HCT116 (cell line): ENCODE measurements around the gene ALK.

Experiments
- CEBPB ChIP-seq: IDR thresholded peaks from 2 replicates; pipeline ENCODE4 v1.6.1; 2012; ENCODE audit warnings: low read depth
- EZH2 ChIP-seq: fragments of 200-600 bp; sonication (generic); IDR thresholded peaks from 2 replicates; pipeline ENCODE4 v1.6.1; 2017; ENCODE audit warnings: antibody characterized with exemption, mixed run types
- JUND ChIP-seq: IDR thresholded peaks from 2 replicates; pipeline ENCODE4 v1.6.1; 2012
- POLR2A ChIP-seq: IDR thresholded peaks from 2 replicates; pipeline ENCODE4 v1.7.0; 2011; ENCODE audit warnings: borderline replicate concordance; ENCODE audit not compliant: insufficient read depth, insufficient read length; ENCODE audit errors: extremely low read depth
- POLR2AphosphoS5 ChIP-seq: IDR thresholded peaks from 2 replicates; pipeline ENCODE4 v1.6.1; 2011; ENCODE audit warnings: mild to moderate bottlenecking, low read depth, low read length, moderate library complexity
- RAD21 ChIP-seq: IDR thresholded peaks from 2 replicates; pipeline ENCODE4 v1.6.1; 2012; ENCODE audit warnings: low read depth, mild to moderate bottlenecking
- SIN3A ChIP-seq: IDR thresholded peaks from 2 replicates; pipeline ENCODE4 v1.6.1; 2012; ENCODE audit warnings: low read depth
- SP1 ChIP-seq: IDR thresholded peaks from 2 replicates; pipeline ENCODE4 v1.6.1; 2012; ENCODE audit warnings: low read depth
- ZFX ChIP-seq: fragments of 450-650 bp; IDR thresholded peaks from 2 replicates; pipeline ENCODE4 v1.6.1; 2017
- TF ChIP-seq, protein P1 (sequence below), 3 experiments: fragments of 200-600 bp in 1 of 3; sonication (generic) in 1 of 3; IDR thresholded peaks in 2 of 3; conservative IDR thresholded peaks in 1 of 3; 2 replicates each; pipeline ENCODE4 v1.5.1; 2012 to 2017; ENCODE audit warnings: low read depth in 2 of 3, low read length in 2 of 3, antibody characterized with exemption in 1 of 3, borderline replicate concordance in 1 of 3, control low read depth in 1 of 3, mild to moderate bottlenecking in 1 of 3, mixed read lengths in 1 of 3, mixed run types in 1 of 3, moderate library complexity in 1 of 3; ENCODE audit not compliant: insufficient read depth in 1 of 3
- TF ChIP-seq, protein P2 (sequence below): IDR thresholded peaks from 2 replicates; pipeline ENCODE4 v1.6.1; 2012

DNA sequence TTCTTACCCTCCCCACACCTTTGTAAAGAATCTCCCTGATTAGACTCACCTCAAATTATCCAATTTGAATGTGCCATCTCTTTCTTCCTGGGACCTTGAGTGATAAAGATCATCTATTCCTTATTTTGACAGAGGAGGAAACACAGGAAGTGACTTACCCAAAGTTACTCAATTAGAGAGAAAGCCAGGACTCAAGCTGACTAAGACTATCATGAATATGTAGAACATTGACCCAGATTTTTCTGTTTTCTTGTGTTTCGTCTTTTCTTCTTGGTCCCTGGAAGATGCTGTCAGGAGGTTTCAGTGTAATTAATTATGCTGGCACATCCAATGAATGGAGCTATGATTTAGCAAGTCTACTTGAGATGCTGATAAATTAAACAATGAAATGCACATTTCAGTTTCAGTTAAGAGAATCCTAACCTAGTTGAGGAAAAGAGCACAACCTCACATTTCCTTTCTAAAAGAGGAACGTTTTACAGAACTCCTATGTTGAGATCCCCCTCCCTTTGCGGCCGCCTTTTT is 425.8 kb downstream of the ALK start:
- TF ChIP-seq, protein P1, sequence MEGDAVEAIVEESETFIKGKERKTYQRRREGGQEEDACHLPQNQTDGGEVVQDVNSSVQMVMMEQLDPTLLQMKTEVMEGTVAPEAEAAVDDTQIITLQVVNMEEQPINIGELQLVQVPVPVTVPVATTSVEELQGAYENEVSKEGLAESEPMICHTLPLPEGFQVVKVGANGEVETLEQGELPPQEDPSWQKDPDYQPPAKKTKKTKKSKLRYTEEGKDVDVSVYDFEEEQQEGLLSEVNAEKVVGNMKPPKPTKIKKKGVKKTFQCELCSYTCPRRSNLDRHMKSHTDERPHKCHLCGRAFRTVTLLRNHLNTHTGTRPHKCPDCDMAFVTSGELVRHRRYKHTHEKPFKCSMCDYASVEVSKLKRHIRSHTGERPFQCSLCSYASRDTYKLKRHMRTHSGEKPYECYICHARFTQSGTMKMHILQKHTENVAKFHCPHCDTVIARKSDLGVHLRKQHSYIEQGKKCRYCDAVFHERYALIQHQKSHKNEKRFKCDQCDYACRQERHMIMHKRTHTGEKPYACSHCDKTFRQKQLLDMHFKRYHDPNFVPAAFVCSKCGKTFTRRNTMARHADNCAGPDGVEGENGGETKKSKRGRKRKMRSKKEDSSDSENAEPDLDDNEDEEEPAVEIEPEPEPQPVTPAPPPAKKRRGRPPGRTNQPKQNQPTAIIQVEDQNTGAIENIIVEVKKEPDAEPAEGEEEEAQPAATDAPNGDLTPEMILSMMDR (IDR thresholded peaks at IDR 0.05 in 2 of 3, conservative IDR thresholded peaks at IDR 0.05 in 1 of 3; ENCODE audit: borderline replicate concordance in 1 of 3, insufficient read depth in 1 of 3, low read depth in 2 of 3, low read length in 2 of 3) = no peak
- TF ChIP-seq EZH2 = no peak
- no peak for TF ChIP-seq RAD21
- TF ChIP-seq SIN3A = no peak
- no peak for TF ChIP-seq POLR2A
- TF ChIP-seq POLR2AphosphoS5 = no peak
- TF ChIP-seq JUND = no peak
- no peak for TF ChIP-seq CEBPB
- TF ChIP-seq, protein P2, sequence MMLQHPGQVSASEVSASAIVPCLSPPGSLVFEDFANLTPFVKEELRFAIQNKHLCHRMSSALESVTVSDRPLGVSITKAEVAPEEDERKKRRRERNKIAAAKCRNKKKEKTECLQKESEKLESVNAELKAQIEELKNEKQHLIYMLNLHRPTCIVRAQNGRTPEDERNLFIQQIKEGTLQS = no peak
- TF ChIP-seq SP1 = no peak
- no peak for TF ChIP-seq ZFX
